HL-60 (cell line): ENCODE measurements around the gene HLA-DPA1.

Experiments used
- DNase-seq, 2 experiments: peaks; one replicate each; pipeline ENCODE4 v3.0.0-alpha.2; 2010 to 2020; ENCODE audit warnings: low read depth in 1 of 2, low spot score in 1 of 2
- H3K27ac ChIP-seq: fragments of 250-450 bp; sonication (Bioruptor Pico); replicated peaks from 2 replicates; pipeline ENCODE4 v1.5.1; 2020; ENCODE audit warnings: mild to moderate bottlenecking, moderate library complexity
- H3K27me3 ChIP-seq: fragments of 250-450 bp; sonication (Bioruptor Pico); 2 replicates; pipeline ENCODE4 v1.5.1; 2021; ENCODE audit warnings: mild to moderate bottlenecking, moderate library complexity; ENCODE audit not compliant: insufficient read depth, poor library complexity, severe bottlenecking
- H3K4me3 ChIP-seq: replicated peaks from 2 replicates; pipeline ENCODE4 v1.5.1; 2011; ENCODE audit warnings: mild to moderate bottlenecking, control low read depth, low read length; ENCODE audit not compliant: insufficient read depth
- GABPA ChIP-seq: IDR thresholded peaks from 2 replicates; pipeline ENCODE4 v1.6.1; 2012; ENCODE audit warnings: low read depth
- POLR2AphosphoS5 ChIP-seq: IDR thresholded peaks from 2 replicates; pipeline ENCODE4 v1.6.1; 2012; ENCODE audit warnings: low read depth
- SPI1 ChIP-seq: IDR thresholded peaks from 2 replicates; pipeline ENCODE4 v1.6.1; 2012; ENCODE audit warnings: low read depth, mild to moderate bottlenecking, borderline replicate concordance
- long read RNA-seq: library from polyadenylated mRNA; unstranded; transcript quantifications from one replicate; pipeline ENCODE4 v2.0.0, GENCODE V29; 2020
- TF ChIP-seq, protein P1 (sequence below): IDR thresholded peaks from one replicate; pipeline ENCODE4 v1.5.1; 2011; ENCODE audit warnings: low read length, control low read depth, inconsistent platforms; ENCODE audit not compliant: insufficient read depth
- TF ChIP-seq, protein P2 (sequence below): IDR thresholded peaks from 2 replicates; pipeline ENCODE4 v1.6.1; 2012; ENCODE audit warnings: low read depth; ENCODE audit not compliant: insufficient replicate concordance

HLA-DPA1 gene
- long read RNA-seq, result 0 reads

DNA sequence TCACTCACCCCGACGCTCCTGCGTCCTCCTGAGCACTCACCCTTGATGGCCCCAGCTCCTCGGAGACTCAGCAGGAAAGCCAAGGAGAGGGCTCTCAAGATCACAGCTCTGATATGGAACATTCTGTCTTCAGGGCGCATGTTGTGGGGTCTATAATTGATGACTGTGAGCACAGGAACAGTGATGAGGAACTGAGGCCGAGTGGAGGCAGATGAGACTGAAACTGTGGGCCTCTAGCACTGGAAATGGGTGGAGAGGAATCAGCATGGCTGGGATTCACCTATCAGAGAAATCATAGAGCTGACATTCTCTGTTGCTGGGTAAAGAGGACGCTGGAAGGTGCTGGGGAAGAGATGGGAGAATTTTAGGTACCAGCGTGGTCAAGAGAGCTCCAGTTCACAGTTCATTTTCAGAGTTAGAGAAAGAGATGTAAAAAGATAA lies at the start of gene HLA-DPA1:
Gene HLA-DPA1 (minus strand): TSS at position 219 of the 441 bp plus-strand sequence.
- Histone ChIP-seq H3K27me3 (peaks cover 21% of the 10 kb centered on the region), H3K27ac (no peak within 1 kb of the TSS), H3K4me3 (no peak within 1 kb of the TSS)
- DNase-seq, result no peak
- no peak for TF ChIP-seq POLR2AphosphoS5
- TF ChIP-seq, protein P1, sequence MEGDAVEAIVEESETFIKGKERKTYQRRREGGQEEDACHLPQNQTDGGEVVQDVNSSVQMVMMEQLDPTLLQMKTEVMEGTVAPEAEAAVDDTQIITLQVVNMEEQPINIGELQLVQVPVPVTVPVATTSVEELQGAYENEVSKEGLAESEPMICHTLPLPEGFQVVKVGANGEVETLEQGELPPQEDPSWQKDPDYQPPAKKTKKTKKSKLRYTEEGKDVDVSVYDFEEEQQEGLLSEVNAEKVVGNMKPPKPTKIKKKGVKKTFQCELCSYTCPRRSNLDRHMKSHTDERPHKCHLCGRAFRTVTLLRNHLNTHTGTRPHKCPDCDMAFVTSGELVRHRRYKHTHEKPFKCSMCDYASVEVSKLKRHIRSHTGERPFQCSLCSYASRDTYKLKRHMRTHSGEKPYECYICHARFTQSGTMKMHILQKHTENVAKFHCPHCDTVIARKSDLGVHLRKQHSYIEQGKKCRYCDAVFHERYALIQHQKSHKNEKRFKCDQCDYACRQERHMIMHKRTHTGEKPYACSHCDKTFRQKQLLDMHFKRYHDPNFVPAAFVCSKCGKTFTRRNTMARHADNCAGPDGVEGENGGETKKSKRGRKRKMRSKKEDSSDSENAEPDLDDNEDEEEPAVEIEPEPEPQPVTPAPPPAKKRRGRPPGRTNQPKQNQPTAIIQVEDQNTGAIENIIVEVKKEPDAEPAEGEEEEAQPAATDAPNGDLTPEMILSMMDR, result no peak
- TF ChIP-seq, protein P2, sequence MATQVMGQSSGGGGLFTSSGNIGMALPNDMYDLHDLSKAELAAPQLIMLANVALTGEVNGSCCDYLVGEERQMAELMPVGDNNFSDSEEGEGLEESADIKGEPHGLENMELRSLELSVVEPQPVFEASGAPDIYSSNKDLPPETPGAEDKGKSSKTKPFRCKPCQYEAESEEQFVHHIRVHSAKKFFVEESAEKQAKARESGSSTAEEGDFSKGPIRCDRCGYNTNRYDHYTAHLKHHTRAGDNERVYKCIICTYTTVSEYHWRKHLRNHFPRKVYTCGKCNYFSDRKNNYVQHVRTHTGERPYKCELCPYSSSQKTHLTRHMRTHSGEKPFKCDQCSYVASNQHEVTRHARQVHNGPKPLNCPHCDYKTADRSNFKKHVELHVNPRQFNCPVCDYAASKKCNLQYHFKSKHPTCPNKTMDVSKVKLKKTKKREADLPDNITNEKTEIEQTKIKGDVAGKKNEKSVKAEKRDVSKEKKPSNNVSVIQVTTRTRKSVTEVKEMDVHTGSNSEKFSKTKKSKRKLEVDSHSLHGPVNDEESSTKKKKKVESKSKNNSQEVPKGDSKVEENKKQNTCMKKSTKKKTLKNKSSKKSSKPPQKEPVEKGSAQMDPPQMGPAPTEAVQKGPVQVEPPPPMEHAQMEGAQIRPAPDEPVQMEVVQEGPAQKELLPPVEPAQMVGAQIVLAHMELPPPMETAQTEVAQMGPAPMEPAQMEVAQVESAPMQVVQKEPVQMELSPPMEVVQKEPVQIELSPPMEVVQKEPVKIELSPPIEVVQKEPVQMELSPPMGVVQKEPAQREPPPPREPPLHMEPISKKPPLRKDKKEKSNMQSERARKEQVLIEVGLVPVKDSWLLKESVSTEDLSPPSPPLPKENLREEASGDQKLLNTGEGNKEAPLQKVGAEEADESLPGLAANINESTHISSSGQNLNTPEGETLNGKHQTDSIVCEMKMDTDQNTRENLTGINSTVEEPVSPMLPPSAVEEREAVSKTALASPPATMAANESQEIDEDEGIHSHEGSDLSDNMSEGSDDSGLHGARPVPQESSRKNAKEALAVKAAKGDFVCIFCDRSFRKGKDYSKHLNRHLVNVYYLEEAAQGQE, result no peak
- TF ChIP-seq SPI1, result no peak
- no peak for TF ChIP-seq GABPA

DNA sequence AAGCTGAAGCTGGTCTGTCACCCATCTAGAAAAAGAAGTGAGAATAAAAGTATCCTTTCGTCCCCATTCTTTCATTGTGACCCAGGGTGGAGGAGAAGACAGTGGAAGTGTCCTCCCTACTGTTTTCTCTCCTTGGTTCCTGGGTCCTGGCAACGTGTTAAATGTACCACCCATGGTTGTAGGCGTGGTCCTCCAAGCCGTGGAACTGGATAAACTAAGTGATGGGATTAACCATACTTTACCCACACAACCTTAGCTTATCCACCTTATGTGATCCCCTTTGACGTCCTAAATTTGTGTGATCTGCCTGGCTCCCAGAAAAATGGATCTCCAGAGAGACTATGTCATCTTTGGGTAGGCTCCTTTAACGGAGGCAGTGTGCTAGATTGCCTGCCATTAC lies 49.7 kb upstream of the HLA-DPA1 start:
- H3K4me3 ChIP-seq, result no peak overlapping the region
- no peak for TF ChIP-seq POLR2AphosphoS5
- TF ChIP-seq, protein P2, result no peak
- no peak for TF ChIP-seq GABPA
- TF ChIP-seq, protein P1, result no peak
- no peak for TF ChIP-seq SPI1
- no peak overlapping the region for H3K27ac ChIP-seq
- DNase-seq, result no peak
- peaks cover 3% of the 10 kb centered on the region for H3K27me3 ChIP-seq

DNA sequence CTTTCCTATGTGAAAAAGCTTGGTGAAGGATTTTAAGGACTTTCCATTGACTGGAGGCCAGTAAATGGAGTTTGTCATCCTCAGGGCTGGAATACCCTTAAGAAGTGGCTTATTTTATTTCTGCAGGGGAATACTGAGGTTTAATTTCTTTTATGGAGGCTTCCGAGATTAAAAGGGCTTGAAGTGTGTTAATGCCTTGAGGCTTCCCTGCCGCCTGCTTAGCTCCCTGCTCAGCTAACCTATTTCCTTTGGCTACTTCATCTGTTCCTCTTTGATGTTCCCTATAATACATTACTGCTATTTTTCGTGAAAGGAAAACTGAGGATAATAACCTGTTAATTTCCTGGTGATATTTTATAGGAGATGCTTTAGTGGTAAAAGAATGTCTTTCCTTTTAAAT lies 46.6 kb upstream of the HLA-DPA1 start:
- no peak overlapping the region for H3K27ac ChIP-seq
- peaks cover 8% of the 10 kb centered on the region for H3K27me3 ChIP-seq
- DNase-seq, result no peak
- TF ChIP-seq SPI1 (no peak), GABPA (no peak), POLR2AphosphoS5 (no peak)
- TF ChIP-seq, protein P2, result no peak
- TF ChIP-seq, protein P1, result no peak
- H3K4me3 ChIP-seq, result no peak overlapping the region
